Mesenteric fat pad (tissue), 1 donor: Measurements from ENCODE around the gene AKR1C4. TPM values are rescaled to one million over a fixed set of nuclear protein-coding genes. Genes with fewer than 3 reads are reported as not detected.
"Not testable (repeated sequence)": the region's sequence is repeated elsewhere in the genome, so short reads cannot be mapped to it uniquely, and the experiment has no call there.

Experiments
- DNase-seq: peaks from one replicate; pipeline ENCODE4 v3.0.0-alpha.2; 2020; ENCODE audit warnings: low spot score
- total RNA-seq: library from RNA; stranded (reverse); fragmentation: NEBNext Ultra II Directional; extraction: Animal tissue kit (Norgen Biotek cat#: 25700); gene quantifications from one replicate; pipeline ENCODE4 v1.2.1, GENCODE V29; 2021
- donor health status: DM: yes; HTN: yes; CAD: no.

Gene AKR1C4
- total RNA-seq, 1 donor from 2014 or later, result not detected

DNA sequence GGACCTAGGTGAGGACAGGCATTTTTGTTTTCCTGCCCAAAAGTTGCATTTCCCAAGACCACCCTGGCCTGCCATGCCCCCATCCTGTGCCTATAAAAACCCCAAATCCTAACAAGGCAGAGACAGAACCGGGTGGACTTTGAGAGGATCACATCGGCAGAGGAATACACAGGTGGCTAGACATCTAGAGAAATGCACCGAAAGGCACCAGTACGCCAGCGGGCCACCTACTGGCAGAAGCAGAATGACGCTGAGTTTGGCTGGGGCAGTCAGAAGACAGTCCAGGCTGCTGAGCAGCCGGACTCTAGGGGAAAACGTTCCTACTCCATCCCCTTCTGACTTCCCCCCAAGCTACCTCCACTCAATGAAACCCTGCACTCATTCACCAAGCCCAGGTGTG lies 2.8 kb downstream of the AKR1C4 start:
- DNase-seq, result no peak

DNA sequence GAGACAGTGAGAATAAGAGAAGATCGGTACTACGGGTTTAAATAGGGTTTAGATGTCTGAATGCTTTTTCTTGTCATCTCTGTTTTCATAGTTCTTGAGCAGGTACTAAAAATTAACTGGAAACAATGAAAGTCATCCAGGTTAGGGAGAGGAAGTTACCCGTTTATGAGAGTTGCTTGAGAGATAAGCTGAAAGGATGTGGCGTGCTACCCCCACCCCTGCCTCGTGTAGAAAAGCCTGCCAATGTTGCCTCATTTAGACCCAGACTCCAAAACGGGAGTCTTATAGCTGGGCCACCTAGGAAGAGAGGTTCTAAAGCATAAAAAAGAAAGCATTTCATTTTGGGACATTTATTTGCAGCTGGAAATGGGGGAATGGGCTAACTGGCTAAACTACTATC lies 10.2 kb downstream of the AKR1C4 start:
- no peak for DNase-seq

DNA sequence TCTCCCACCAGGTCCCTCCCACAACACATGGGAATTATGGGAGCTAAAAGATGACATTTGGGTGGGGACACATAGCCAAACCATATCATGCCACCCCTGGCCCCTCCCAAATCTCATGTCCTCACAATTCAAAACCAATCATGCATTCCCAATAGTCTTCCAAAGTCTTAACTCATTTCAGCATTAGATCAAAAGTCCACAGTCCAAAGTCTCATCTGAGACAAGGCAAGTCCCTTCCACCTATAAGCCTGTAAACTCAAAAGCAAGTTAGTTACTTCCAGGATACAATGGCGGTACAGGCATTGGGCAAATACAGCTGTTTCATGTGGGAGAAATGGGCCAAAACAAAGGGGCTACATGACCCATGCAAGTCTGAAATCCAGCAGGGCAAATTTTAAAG lies 13.1 kb downstream of the AKR1C4 start:
- not testable (repeated sequence) for DNase-seq

DNA sequence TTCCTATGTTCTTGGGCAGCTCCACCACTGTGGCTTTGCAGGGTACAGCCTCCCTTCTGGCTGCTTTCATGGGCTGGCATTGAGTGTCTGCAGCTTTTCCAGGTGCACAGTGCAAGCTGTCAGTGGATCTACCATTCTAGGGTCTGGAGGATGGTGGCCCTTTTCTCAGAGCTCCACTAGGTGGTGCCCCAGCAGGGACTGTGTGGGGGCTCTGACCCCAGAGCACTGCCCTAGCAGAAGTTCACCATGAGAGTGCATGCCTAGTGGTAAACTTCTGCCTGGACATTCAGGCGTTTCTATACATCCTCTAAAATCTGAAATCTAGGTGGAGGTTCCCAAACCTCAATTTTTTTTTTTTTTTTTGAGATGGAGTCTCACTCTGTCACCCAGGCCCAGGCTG lies 13.6 kb downstream of the AKR1C4 start:
- DNase-seq, result not testable (repeated sequence)

DNA sequence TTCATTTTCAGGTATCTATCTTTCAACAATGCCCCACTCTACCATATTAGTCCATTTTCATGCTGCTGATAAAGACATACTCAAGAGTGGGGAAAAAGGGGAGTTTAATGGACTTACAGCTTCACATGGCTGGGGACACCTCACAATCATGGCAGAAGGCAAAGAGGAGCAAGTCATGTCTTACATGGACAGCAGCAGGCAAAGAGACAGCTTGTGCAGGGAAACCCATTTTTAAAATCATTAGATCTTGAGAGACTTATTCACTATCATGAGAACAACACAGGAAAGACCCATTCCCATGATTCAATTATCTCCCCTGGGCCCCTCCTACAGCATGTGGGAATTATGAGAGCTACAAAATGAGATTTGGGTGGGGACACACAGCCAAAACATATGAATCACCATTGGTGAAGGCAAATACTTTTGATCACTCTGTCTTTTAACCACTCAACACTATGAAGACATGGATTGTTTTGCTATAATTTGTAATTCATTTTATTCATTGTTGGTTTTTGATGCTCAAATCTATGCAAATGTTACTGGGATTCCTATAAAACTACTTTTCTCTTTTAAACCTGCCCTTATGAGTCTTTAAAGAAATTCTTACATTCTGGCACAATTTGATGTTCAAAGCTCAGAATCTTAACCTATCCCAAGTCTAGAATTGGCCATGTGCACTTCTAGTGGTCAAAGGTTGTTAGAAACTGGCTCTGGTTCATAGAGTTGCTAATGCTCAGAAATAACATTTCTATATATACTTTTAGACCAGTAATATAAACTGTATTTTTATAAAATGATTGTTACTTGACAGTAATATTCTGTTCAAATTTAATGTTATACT lies 15.3 kb downstream of the AKR1C4 start:
- DNase-seq, result no peak

DNA sequence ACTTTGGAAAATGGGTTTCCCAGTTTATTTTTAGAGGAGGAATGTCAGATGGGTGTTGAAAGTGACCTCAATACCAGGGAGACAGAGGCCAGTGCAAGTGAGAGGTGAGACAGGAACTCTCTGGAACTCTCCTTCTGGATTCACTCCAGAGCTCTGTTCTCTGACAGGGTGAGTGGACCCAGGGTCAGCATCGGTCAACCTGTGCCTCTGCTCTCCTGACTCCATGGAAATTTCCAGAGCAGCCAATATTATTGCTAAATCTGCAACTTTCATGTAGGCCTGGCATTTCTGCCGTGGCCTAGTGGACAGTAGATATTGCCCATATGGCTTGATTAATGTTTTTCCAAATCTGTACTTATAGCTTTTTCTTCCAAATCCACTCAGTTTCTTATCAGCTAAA lies 20.2 kb downstream of the AKR1C4 start:
- no peak for DNase-seq

DNA sequence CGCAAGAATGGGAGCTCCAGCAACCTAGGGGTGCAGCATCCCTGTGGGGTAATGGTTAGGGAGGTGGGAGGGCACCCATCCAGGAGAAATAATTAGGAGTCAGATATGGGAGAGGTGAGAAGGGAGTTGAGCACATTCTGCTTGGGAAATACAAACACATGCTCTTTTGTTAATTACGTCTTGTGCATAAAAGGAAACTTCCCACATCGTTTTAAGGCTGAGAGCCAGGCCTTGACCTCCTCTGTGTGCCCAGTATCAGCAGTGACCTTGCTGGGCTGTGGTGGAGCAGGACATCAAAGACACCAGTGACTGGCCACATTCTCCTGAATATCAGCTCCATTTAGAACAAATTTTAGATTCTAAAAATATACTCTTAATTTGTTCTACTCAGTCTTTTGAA lies 22.6 kb downstream of the AKR1C4 start:
- DNase-seq, result no peak

DNA sequence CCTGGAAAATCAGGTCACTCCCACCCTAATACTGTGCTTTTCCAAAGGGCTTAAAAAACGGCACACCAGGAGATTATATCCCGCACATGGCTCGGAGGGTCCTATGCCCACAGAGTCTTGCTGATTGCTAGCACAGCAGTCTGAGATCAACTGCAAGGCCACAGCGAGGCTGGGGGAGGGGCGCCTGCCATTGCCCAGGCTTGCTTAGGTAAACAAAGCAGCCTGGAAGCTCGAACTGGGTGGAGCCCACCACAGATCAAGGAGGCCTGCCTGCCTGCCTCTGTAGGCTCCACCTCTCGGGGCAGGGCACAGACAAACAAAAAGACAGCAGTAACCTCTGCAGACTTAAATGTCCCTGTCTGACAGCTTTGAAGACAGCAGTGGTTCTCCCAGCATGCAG lies 26.3 kb downstream of the AKR1C4 start:
- not testable (repeated sequence) for DNase-seq

DNA sequence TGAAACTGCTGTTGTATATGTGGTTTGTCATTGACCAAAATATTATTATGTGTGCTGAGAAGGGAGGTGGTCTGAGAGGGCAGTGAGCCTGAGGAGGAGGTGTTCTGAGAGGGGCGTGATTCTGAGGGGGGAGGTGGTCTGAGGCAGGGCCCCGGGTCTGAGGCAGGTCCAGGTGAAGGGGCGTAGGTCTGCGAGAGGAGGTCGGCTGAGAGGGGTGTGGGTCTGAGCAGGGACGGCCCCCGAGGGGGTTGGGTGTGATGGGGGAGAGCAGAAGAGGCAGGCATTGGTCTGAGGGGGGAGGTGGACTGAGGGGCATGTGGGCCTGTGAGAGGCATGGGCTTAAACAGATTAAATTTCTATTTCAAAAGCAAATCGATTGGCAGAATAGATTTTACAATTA lies 32.4 kb downstream of the AKR1C4 start:
- no peak for DNase-seq

DNA sequence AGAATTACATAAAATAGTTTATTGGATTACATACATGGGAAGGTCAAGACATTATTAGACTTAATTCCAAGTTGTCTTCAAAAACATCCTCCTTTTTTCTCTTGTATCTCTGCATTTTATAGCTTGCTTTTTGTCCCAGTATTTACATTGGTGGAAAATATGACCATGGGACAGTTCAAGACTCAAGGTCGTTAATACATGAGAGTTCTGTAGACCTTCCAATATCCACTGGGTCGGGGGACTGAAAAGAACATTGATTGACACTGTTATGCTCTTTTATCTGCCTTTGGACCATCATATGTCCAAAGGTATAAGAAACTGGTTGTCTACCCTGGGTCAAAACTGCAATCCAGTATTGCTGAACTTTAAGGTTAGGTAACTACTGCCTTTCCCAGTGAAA lies 36.7 kb downstream of the AKR1C4 start:
- no peak for DNase-seq

DNA sequence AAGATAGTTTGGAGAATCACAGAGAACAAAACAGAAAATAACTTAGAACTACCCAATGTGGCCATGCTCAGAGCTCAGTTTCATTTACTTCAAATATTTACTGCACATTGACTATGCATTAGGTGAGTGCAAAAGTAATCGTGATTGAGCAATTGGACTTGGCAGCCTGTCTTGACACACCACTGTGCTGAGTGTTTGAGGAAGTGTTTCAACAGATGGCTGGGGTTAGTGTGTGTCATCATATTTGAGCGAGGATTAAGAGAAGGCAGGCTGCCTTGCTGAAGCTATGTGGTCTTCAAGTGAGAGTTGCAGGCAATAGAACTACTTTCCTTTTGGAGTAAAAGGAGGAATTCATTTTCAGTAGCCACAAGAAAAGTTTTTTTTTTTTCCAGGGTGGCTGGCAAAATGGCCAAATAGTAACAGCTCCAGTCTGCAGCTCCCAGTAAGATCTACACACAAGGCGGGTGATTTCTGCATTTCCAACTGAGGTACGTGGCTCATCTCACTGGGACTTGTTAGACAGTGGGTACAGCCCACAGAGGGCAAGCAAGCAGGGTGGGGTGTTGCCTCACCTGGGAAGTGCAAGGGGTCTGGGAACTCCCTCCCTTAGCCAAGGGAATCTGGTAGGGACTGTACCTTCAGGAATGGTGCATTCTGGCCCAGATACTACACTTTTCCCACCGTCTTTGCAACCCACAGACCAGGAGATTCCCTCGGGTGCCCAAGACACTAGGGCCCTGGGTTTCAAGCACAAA lies 37.6 kb downstream of the AKR1C4 start:
- DNase-seq, result no peak

DNA sequence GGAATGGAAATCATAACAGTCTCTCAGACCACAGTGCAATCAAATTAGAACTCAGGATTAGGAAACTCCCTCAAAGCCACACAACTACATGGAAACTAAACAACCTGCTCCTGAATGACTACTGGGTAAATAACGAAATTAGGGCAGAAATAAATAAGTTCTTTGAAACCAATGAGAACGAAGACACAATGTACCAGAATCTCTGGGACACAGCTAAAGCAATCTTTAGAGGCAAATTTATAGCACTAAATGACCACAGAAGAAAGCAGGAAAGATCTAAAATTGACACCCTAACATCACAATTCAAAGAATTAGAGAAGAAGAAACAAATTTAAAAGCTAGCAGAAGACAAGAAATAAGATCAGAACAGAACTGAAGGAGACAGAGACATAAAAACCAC lies 40.9 kb downstream of the AKR1C4 start:
- DNase-seq, result not testable (repeated sequence)

DNA sequence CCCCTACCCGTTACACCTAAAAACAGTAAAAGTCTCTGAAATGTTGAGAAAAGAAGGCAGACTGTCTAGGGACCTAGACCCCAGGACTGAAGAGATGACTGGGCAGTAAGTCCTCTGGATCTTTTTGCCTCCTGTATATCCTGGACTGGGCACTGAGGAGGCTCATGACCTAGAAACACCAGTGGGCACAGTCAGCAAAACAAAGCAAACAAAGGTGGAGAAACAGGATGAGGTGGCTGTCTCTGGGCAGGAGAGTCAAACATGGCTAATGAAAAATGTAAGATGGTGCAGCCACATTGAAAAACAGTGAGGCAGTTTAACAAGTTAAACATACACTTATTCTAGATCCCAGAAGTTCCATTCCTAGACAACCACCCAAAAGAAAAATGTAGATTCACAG lies 45.9 kb downstream of the AKR1C4 start:
- DNase-seq, result no peak

DNA sequence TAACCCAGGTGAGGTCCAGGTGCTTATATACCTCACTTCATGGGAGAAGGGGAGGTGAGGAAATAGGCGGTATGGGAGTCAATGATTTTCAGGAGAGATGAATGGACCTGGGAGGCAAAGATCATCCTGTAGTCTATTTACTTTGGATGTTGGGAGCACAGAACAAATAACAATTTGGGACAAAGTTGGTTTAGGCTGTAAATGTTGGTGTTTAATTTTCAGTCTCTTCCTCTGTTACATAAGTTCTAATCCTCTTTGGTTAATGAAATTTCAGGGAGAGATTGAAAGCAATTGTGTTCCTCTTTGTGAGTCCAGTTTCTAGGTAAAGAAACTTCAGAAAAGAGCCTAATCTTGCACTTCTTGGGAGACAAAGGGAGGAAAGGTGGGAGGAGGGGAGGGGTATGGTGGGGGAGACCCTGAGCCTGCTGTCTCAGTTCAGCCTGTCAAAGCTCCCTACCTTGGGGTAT lies 46.9 kb downstream of the AKR1C4 start:
- DNase-seq, result no peak

DNA sequence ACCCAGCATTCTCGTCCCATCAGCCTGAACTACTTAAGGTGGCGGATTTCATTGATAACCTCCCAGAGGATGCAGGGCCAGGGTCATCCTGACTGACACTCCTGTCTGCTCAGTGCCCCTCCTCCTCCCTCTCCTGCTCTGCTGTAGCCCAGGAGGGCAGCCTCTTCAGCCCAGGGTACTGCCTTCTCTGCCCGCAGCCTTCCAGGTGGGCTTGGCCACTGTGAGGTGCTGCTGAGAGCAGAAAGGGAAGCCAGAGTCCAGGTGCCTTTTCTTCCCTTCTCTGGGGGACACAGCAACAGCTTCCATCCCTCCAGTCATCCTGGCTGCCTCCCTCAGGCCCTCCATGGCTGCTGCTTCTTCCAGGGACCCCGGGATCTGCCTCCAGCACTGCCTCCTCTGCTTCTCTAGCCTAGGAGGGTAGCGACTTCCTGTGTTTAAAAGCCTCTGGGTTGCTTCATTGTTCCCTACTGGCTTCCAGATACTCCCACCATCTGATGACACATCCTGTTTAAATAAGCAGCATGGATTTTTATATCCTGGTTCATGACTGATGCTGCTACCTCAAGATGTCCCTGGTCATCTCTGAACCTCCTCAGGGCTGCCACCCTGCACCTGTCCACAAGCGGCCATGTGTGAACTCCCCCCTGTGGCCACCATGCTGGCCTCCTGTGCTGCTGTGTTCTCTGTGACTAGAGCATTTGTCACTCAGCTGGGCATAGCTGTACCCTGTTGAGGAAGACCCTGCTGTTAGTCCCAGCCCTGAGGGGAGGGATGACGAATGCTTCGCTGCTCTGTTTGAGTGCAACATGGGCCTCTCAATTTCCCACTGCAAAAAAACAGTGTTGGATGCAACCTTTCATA lies 55.8 kb downstream of the AKR1C4 start:
- no peak for DNase-seq

DNA sequence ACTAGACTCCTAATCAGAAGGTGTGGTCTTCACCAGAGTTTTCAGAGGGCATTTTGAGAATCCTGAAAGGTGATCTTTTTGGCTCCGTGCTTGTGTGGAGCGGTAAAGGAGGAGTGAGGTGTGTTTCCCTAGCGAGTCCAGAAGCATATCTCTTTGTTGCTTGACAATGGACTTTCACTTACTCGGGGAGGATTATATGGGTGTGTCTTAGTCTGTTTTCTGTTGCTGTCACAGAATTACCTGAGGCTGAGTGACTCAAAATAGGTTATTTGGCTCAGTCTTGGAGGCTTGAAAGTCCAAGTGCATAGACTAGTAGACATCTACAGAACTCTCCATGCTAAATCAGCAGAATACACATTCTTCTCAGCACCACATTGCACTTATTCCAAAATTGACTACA lies 57.9 kb downstream of the AKR1C4 start:
- DNase-seq, result no peak

DNA sequence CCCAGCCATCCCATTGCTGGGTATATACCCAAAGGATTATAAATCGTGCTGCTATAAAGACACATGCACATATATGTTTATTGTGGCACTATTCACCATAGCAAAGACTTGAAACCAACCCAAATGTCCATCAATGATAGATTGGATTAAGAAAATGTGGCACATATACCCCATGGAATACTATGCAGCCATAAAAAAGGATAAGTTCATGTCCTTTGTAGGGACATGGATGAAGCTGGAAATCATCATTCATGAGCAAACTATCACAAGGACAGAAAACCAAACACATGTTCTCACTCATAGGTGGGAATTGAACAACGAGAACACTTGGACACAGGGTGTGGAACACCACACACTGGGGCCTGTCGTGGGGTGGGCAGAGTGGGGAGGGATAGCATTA lies 61.1 kb downstream of the AKR1C4 start:
- DNase-seq, result not testable (repeated sequence)

DNA sequence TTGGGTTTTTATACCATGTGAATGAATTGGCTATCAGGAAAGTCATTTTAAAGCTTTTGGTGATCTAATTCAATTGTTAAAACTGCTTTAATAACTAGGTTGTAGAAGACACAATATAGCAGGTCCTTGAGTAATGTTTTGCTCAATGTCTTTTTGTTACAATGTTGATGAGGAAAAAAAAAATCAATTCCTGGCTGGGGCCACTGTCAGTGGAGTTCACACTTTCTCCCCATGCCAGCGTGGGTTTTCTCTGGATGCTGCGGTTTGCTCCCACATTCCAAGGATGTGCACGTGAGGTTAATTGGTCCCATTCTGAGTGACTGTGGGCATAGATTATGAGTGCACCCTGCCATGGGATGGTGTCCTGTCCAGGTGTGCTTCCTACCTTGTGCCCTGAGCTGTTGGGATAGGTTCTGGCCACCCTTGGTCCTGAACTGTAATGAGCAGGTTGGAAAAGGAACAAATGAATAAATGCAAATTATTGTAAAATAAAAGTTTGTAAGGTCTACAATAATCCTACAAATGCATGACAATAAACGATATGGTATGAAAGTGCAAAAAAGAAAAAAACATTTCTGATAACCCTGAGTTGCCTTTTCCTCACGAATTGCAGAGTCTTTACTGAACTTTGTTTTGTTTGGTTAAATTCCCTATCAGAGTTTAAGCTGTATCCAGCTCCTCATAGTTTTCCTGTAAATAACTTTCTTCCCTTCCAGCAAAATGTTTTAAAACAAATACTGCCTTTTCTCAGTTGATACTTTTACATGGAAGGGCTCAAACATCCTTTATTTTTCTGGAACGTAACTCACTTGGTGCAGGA lies 62.7 kb downstream of the AKR1C4 start:
- DNase-seq, result no peak

DNA sequence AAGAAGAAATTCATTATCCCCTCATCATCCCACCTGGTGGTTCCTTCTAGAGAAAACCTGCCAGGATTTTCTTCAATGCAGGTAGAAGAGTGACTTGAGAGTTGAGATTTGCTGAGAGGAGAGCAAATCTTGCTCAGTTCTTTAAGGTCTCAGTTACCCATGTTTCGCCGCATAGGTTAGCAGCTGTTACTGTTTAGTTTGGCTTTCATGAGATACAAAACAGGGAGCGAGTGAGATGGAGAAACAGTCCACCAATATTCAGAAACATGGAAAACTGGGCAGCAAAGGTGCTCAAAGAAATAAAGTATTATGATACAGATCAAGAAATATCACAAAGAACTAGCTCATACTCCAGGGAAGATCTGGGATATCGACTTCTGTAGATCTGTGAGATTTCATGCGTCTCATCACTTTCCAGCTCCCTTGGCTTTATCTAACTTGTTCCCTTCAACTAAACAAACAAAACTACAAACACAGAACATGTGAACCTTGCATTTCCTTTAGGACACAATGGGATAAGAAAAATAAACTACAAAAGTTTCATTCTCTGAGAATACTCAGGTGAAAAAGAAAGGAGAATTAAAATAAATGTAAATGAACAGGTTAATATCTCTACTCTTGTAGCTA lies 63.4 kb downstream of the AKR1C4 start:
- DNase-seq, result no peak

DNA sequence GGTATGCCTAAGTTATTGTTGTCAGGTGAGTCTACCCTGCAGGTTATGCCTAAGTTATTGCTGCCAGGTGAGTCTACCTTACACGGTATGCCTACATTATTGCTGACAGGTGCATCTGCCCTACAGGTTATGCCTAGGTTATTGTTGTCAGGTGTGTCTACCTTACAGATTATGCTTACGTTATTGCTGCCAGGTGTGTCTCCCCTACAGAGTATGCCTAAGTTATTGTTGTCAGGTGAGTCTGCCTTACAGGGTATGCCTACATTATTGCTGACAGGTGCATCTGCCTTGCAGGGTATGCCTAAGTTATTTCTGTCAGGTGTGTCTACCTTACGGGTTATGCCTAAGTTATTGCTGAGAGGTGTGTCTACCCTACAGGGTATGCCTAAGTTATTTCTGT lies 64.2 kb downstream of the AKR1C4 start:
- DNase-seq, result no peak
